IPS DF 6.9 (cell line): ENCODE results near the gene FRMD4A.

Source experiments
- DNase-seq: peaks from one replicate; pipeline ENCODE4 v3.0.0-alpha.2; 2013; ENCODE audit warnings: low read depth, low spot score
- H3K27ac ChIP-seq: one replicate; pipeline ENCODE4 v1.5.1; 2013; ENCODE audit warnings: low read length, control low read depth
- H3K27me3 ChIP-seq: 2 replicates; pipeline ENCODE4 v1.6.1; 2013; ENCODE audit warnings: mild to moderate bottlenecking, low read length; ENCODE audit not compliant: control insufficient read depth, insufficient read depth
- H3K36me3 ChIP-seq: 2 replicates; pipeline ENCODE4 v1.6.1; 2013; ENCODE audit warnings: low read length; ENCODE audit not compliant: control insufficient read depth, insufficient read depth
- H3K4me1 ChIP-seq: 2 replicates; pipeline ENCODE4 v1.6.1; 2013; ENCODE audit warnings: low read length; ENCODE audit not compliant: control insufficient read depth, insufficient read depth
- H3K4me3 ChIP-seq: 2 replicates; pipeline ENCODE4 v1.5.1; 2013; ENCODE audit warnings: mild to moderate bottlenecking, low read length
- H3K9me3 ChIP-seq: 2 replicates; pipeline ENCODE4 v1.6.1; 2013; ENCODE audit warnings: low read length, inconsistent platforms; ENCODE audit not compliant: control insufficient read depth, insufficient read depth
- WGBS: extraction: QIAGEN DNeasy Blood & Tissue Kit; methylation state at CpG from one replicate; pipeline ENCODE4 v1.1.7; 2013; ENCODE audit warnings: mixed read lengths, missing lambda C conversion rate; ENCODE audit not compliant: insufficient read length, insufficient coverage; 5-methylcytosine and 5-hydroxymethylcytosine counted together

FRMD4A gene

DNA sequence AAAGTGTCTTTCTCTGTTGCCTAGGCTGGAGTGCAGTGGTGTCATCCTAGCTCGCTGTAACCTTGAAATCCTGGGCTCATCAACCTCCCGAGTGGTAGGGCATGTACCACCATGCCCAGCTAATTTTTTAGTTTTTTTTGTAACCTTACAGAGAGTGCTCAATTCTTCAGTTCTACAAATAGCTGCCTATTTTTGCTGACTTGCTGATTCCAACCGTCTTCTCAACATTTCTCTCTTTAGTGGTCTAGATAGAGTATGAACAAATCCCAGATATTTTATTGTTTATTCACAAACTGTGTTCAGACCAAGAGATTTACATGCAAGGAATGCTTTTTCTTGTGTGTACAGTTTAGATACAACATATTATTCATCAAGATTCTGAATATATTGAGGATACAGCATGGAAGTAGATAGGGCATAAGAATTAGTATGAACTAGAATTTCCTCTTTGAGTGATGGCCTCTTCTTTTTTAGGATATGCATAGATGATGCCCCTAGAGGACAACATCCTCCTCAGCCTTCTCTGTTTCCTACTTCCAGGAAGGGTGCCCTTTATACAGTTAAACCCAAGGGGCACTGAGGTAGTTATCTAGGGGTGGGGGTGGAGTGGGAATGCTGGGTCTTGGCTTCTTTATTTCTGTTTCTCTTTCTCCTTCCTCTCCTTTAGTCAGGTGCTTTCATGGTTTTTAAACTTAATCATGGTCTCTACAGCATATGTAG, 717.9 kb downstream of the FRMD4A start:
- no peak for DNase-seq
- H3K36me3 ChIP-seq: no peaks in the 10 kb centered on the region; the same call in 1 of the 2 replicates
- no peaks in the 10 kb centered on the region for H3K27me3 ChIP-seq
- no peak overlapping the region for H3K27ac ChIP-seq
- WGBS: no CpG with 5 or more reads among the region's 3 CpGs
- no peak overlapping the region for H3K4me3 ChIP-seq
- no peaks in the 10 kb centered on the region for H3K4me1 ChIP-seq
- H3K9me3 ChIP-seq: no peaks in the 10 kb centered on the region

DNA sequence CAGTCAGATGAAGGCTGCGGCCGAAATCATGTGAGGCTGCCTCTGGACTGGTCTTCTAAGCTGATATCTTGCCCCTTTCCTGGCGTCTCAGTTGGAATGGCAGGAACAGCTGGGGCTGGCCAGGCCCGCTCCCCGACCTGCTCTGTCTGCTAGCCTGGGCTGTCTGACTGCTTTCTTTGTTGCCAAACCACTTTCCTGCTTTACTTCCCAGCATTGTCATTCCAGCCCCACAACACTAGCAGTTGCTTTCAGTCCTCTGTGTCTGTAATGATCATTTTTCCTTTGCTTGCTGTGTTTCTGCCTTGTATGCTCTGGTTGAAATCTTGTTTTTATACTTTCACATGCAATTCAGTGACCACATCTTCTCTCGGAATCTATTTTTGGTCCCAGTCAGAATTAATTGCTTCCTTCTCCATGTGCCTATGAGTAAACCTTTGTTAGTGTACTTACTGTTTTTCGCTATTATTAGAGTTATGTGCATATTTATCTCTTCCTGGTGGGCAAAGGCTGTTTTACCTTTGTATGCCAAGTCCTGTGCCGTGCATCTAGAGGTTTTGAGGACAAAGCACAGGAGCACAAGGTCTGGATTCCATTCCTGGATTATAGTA, 722.4 kb downstream of the FRMD4A start:
- Histone ChIP-seq H3K4me3 (no peak overlapping the region; the same call in 1 of the 2 replicates), H3K9me3 (no peaks in the 10 kb centered on the region), H3K27me3 (no peaks in the 10 kb centered on the region), H3K27ac (no peak overlapping the region), H3K4me1 (no peaks in the 10 kb centered on the region), H3K36me3 (no peaks in the 10 kb centered on the region; the same call in 1 of the 2 replicates)
- no peak for DNase-seq
- no CpG with 5 or more reads among the region's 8 CpGs for WGBS

DNA sequence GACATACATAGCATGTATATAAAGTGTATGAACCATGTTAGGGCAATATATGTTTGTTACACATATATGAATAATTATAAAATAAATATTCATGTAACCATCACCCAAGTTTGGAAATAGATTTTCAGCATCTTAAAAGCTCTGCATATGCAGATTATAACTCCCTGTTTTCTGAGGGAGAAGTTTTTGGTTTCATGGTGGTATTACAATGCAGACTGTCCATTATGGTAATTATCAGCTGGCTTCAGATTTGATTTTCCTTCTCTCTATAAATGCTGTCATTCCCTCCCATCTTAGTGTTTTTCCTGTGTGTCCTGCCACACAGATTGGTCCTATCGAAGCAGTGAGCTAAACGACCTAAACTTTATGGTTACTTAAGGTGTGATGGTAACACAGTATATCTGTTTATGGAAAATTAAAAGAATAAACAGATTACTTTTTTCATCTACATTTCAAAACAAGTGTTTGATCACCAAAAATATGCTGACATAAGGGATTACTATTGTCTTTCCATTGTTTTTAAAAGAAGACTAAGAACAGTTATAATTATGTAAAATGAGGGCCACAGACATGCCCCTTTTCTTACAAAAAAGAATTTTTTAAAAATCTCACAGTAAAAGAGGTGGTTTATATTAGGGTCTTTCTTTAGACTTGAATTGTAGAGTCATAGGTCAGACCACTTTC, 726.2 kb downstream of the FRMD4A start:
- no peak overlapping the region for H3K27ac ChIP-seq
- no peak overlapping the region for H3K4me3 ChIP-seq
- H3K4me1 ChIP-seq: no peaks in the 10 kb centered on the region
- H3K36me3 ChIP-seq: no peaks in the 10 kb centered on the region; the same call in 1 of the 2 replicates
- no peak for DNase-seq
- WGBS: no CpG with 5 or more reads among the region's 2 CpGs
- H3K9me3 ChIP-seq: no peaks in the 10 kb centered on the region
- no peaks in the 10 kb centered on the region for H3K27me3 ChIP-seq

DNA sequence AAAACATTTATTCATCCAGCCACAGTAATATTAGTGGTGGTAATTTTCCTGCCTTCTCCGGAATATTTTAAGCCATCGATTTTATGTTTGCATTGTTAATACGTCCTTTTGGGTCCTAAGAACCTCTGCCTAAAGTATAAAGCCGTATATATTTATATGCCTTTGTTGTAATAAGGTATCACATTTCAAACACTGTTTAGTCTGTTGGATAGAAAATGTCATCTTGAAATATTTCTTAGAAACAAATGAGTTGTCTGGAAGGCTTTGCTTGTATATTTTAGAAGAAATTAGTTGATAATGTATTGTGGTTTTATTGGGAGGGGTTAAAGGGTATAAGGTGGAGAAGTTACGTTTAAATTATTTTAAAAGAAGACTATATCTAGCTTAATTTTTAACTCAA, 732.8 kb downstream of the FRMD4A start:
- no peaks in the 10 kb centered on the region for H3K27me3 ChIP-seq
- no peaks in the 10 kb centered on the region; the same call in 1 of the 2 replicates for H3K36me3 ChIP-seq
- WGBS: 100% methylated on average over 1 of the region's 5 CpGs
- no peak for DNase-seq
- H3K4me3 ChIP-seq: no peak overlapping the region
- H3K9me3 ChIP-seq: no peaks in the 10 kb centered on the region
- no peak overlapping the region for H3K27ac ChIP-seq
- H3K4me1 ChIP-seq: no peaks in the 10 kb centered on the region

DNA sequence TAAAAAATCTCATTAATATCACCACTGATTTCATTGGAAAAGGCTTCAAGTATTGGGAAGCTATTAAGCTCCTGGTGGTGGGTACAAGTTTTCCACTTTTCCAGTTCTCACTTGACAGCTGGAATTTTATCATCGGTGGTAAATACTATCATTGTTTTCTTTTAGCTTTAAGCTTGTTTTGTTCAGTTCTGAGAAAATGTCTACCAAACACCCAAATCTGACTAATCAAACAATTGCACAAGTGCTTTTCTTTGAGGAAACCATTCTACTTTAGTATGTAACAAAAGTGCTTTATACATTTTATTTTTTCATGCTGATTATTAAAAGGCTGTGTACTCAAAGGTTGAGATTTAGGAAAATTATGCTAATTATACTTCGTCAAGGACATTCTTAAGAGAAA, 736.1 kb downstream of the FRMD4A start:
- Histone ChIP-seq H3K36me3 (no peaks in the 10 kb centered on the region), H3K27me3 (no peaks in the 10 kb centered on the region), H3K4me3 (no peak overlapping the region), H3K27ac (no peak overlapping the region), H3K9me3 (no peaks in the 10 kb centered on the region), H3K4me1 (no peaks in the 10 kb centered on the region)
- WGBS: no CpG with 5 or more reads among the region's 2 CpGs
- DNase-seq: no peak
